T1000 (cell line): ENCODE results near the gene MIOX.
A peak's percentile ranks its signal among the peaks of the same experiment; 100 is the strongest.

ENCODE experiments used
- DNase-seq: peaks from one replicate; lab custom pipeline; 2025; ENCODE audit warnings: mixed read lengths; lab: John Stamatoyannopoulos, UW

The MIOX gene

DNA sequence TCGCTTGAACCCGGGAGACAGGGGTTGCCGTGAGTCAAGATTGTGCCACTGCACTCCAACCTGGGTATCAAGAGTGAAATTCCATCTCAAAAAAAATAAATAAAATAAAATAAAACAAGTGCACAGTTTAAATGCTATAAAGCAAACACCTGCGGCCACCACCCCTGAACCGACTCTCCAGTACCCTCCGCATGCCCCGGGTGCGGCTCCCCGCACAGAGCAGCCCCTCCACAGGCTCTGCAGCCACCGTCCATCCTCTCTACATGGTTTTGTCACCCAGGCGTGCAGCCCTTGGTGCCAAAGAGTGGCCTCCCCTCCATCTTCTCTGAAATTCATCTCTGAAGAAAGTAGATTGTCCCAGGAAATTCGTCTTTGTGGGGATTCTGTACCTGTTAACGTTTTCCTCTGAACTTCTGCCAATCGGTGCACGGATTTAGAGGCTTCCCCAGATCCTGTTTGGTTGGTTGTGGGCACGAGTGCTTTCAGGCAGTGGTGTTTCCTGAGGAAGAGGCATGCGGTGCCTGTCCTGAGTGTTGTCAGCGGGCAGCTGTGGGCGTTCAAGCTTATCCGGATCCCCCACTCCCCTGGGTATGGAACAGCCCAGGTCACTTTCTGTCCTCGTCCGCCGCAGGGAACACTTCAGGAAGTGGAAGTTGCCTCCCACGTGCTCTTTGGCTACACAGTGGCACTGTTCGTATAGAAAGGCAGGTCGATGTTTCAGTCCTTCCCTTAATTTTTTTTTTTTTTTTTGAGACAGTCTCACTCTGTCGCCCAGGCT lies 4.1 kb downstream of the MIOX start:
- no peak for DNase-seq

DNA sequence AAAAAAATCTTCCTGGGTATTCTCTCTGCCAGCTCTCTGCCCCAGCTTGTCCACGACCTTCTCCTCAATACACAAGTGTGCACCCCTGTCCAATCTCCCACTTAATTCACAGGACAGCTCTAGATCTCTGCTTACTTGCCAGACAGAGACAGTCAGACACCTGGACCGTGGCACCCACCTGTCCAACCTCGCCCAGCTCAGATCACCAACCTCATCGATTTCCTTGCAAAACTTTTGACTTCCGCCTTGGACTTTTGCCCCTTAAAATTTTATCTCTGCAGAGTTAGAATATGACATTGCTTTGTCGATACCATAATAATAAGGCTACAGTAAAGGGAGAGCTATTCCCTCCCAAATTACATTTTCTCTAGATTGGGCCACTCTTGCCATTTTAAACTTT lies 10.4 kb downstream of the MIOX start:
- no peak for DNase-seq

DNA sequence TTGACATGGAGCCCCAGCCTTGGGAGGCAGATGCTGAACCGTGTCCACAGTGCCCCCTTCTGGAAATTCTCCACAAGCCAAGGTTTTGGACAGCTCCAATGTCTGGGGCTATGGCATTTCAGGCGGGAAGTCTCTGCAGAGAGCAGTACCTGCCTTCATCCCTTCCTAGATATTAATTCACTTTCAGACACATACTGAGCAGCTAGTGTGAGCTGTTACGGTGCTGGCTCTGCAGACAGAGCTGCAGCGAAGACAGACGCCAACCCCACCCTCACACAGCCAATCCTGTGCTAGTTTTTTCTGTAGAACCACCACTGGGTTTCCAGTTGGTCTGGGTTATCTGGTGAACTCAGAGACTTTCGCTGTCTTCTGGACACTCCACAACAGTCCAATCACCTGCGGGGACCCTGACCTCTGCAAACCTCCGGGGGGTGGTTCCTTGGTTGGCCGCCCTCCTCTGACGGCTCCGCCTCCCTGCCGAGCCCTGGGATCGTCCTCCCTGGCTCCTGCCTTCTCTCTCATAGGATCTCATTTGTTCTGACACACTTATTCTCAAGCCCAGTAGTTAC lies 11.7 kb downstream of the MIOX start:
- DNase-seq: no peak

DNA sequence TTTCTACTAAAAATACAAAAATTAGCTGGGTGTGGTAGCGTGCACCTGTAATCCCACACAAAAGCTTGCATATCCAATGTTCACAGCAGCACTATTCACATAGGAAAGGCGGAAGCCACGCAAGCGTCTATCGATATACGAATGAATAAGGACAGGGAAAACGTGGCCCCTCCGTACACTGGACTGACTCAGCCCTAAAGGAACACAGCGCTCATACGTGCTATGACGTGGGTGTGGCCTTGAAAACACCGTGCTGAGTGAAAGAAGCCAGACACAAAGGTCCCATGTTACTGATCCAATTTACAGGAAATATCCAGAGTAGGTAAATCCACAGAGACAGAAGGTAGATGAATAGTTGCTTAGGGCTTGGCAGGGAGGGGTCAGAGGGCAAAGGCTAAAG lies 13.8 kb downstream of the MIOX start:
- no peak for DNase-seq

DNA sequence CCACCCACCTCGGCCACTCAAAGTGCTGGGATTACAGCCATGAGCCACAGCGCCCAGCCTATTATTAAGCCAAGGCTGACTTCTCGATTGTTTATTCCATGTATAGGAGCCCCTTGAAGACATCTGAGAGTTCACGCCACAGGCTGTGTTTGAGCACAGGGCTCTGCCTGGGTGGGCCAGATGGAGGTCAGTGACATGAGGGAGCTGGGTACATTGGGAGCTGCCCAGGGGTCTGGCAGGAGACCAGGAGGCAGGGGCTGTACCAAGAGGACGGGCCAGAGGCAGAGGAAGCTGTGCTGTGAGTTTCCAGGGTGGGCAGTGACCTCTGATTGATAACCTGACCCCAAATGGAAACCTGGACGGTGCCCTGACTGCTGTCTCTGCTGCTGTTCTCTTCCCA lies 15.4 kb downstream of the MIOX start:
- DNase-seq: no peak

DNA sequence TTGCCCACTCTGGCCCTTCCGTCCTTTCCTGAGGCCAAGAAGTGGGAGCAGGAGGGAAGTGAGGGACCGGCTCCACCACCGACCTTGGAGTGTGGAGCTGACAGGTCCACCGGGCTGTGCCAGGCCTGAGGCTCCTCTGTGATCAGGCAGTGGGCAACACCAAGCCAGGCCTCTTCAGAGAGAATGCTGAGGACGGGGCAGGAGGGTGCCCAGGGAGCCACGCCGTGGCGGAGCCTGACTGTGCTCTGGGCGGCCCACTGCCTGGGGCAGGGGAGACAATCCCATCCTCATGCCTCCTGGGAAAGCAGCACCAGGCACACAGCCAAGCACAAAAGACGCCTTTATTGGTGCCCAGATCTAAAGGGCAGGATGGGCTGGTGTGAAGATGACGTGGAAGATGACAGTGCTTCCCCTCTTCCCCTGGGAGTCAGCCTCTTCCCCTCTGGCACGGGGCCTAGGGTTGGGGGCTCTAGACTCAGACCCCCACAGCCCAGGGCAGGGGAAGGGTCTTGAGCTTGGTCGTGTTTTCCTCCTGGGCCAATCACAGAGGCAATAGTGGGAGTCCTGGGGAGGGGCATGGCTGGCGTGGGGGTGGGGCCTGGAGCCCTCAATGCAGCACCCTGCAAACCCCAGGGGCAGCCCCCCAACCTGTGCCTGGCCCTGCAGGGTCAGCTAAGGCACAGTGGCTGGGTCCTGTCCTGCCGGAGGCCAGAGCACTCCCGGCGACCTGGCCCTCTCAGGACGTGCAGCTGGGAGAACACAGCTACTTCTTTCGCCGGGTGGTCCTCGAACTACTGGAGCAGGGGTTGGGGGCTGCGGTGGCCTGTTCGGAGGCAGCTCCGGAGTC lies 16.2 kb downstream of the MIOX start:
- DNase-seq: no peak

DNA sequence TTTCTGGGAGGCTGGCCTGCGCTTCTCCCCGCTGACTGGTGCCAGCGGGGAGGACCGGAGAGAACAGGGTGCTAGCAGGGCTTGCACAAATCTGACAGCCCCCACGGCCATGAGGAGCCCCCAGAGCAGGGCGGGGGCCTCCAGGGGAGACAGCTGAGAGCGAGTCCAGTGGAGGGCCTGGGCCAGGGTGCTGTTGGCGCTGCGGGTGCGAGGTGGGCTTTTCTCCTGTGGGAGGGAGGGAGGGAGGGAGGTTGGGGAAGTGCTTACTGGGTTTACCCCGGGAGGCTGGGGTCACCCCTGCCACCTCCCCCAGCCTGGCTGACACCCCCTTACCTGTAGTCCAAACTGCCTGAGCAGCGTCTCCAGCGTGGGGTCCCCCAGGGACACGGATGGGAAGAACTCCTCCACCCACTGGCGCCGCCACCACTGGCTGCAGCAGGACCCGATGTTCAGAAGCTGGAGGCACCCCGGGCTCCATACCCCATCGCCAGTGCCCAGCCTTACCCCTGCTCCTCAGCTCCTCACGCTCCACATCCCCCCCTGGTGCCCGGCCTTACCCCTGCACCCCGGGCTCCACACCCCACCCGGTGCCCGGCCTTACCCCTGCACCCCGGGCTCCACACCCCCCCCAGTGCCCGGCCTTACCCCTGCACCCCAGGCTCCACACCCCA lies 17.0 kb downstream of the MIOX start:
- DNase-seq: no peak

DNA sequence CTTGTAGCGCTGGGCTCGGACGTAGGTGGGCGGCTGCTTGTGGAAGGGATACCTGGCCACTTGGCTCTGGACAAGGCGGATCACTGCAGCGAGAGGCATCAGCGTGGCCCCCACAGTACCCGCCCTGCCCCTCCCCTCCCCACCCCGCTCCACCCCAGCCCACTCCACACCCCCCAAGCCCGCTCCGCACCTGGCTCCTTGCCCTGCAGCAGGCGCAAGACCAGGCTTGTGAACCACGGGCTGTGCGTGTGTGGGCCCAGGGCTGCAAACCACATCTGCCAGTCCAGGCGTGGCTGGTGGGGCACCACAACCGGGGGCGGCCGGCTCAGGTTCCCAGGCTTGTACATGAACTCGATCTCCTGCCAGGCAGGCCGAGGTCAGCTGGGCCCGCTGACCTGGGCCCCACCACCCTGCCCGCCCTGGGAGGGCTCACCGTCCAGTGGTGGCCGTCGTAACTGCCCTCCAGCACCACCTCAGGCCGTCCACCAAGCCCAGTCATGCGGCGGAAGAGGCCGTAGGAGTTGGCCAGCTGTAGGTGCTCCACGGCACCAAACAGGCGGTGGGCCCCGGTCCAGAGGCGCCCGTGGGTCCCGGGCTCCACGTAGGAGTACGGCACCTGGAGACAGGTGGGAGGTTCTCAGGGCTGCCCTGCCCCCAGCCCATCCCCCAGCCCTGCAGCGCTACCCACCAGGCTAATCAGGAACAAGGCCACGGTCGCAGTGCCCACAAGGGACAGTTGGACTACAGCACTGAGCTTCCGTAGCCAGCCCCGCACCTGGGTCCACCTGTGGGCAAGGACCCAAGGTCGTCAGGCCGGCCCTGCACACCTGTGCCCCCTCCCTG lies 17.9 kb downstream of the MIOX start:
- DNase-seq: no peak

DNA sequence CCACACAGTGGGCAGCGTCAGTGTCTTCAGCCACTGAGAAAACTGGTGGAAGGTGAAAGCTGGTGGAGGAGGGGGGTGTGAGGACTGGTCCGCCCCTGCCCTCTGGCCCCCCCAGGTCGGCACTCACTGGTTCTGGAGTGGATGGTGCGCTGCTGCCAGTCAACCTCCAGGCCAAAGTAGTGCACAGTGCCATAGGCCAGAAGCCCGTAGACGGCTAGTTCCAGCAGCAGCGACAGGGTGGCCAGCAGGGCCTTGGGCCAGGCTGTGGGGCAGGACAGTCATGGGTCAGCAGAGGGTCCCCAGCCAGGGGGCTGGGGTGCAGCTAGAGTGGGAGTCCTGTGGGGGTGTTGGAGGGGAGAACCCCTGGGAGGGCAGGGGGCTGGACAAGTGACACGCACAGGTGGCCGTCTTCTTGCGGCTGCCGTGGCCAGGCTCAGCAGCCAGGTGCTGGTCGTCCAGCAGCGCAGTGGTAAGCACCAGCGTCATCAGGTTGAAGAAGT lies 18.7 kb downstream of the MIOX start:
- DNase-seq: no peak

DNA sequence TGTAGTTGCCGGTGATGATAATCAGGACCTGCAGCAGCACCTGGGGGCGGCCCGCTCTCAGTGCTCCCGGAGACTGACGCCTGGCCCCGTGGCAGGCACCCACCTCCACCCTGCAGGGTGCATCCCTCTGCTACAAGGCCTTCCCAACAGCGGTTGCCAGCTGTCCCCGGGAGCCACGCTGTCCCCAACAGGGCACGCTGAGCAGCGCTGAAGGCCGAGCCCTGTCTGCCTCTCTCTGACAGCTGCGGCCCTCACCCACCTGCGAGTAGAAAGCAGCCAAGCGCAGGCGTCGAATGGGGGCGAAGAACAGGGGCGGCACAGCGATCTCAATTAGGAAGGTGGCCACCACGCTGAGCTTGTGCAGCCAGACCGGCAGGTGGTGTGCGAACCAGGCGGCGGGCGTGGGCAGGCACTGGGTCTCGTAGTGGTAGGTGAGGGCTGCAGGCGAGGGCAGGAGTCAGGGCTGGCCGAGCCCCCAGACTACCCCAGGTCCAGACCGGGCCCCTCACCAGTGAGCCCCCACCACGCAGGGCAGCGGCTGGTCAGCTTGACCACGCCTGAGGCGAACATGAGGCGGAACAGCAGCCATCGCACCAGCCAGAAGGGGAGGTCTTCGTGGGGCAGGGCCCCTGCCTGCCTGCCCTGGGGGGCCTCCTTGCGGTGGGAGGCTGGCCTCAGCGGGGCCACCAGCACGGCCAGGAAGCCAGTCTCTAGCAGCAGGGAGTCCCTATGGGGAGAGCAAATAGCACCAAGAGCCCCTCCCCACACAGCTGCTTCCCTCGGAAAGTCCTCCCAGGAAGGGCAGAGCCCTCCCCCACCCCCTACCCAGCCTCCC lies 19.3 kb downstream of the MIOX start:
- DNase-seq: no peak

DNA sequence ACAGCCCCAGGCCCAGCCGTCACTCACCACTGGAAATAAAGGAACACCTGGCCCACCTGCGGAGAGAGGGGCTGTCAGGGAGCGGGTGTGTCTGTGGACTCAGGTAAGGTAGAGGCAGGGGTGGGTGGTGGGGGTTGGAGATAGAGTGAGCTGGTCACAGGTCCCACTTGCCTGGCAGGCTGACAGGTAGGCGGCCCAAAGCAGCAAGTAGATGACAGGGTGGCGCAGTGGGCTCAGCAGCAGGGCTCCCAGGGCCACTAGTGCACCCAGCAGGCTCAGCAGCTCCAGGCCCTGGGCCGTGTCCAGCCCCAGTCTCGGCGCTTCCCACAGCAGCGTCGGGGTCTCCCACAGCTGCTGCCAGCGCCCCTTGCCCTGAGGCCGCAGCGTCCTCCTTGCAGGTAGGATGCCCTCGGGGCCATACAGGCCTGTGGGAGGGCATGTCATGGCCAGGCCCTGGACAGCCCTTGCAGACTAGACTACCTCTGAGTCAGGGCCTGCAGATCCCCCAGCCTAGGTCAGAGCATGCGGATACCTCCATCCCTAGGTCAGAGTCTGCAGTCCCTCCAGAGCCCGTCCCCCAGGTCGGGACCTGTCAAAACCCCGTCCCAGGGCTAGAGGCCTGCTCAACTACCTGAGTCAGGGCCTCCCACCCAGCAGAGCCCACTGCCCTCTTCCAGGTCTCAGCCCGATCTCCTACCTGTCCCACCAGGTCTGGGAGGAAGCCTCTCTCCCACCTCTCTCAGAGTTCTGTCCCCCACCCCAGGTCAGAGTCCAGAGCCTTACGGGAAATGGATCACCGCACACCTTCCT lies 20.2 kb downstream of the MIOX start:
- no peak for DNase-seq

DNA sequence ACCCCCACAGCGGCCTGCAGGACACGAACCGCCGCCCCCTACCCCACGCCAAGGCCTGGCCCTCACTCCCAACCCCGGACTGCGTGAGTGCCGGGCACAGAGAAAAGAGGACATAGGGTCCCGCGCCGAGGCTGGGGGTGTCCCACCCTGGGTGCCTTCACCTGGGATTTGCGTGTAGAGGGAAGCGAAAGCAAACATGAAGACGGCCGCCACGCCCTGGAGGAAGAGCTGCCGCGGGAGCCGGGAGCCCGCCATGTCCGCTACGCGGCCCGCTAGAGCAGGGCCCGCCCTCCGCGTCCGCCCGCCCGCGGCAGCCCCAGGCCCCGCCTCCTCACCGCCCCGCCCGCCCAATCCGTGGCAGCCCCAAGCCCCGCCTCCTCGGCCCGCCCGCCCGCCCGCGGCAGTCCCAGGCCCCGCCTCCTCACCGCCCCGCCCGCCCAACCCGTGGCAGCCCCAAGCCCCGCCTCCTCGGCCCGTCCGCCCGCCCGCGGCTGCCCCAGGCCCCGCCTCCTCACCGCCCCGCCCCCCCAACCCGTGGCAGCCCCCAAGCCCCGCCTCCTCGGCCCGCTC lies 20.8 kb downstream of the MIOX start, which contains the start of gene LMF2:
TSS of gene LMF2 (minus strand) at position 282 of the 570 bp plus-strand sequence. CDS start at position 255, 27 bp downstream.
- DNase-seq: peak; percentile 97

DNA sequence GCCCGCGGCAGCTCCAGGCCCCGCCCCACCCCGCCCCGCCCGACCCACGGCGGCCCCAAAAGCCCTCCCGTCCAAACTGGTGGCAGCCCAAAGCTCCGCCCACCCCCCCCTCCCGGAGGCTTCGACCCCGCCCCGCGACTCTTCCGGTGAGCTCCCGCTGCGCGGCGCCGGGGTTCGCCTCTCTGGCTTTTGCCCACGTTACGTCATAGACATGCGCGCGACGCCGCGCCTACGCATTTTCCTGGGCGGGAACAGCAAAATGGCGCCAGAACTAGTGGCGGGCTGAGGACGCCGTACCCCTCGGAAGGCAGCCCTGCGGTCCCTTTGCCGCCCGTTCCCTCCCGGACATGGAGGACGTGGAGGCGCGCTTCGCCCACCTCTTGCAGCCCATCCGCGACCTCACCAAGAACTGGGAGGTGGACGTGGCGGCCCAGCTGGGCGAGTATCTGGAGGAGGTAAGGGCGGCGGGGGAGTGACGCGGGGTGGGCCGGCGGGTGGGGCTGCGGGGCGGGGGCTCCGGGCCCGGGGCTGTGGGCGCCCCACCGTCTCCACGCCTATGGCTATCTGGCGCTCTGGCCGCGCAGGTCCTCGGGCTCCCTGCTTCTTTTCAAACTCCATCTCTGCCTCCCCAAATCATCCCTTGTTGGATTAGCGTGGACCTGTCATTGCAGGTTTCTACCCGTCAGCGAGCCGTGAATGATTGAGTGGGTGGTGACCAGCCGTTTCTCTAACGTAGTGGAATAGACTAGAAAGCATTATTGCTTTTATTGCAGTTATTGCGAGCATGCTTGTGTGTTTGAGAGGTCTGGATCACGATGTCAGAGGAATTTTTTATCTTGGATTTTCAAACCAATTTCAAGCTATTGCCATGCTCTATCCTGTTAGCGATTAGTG lies 21.6 kb downstream of the MIOX start, which contains the start of gene NCAPH2:
TSS of gene NCAPH2 (plus strand) at position 234 of the 894 bp plus-strand sequence. CDS start at position 348, 114 bp downstream.
- DNase-seq: peak; percentile 97

DNA sequence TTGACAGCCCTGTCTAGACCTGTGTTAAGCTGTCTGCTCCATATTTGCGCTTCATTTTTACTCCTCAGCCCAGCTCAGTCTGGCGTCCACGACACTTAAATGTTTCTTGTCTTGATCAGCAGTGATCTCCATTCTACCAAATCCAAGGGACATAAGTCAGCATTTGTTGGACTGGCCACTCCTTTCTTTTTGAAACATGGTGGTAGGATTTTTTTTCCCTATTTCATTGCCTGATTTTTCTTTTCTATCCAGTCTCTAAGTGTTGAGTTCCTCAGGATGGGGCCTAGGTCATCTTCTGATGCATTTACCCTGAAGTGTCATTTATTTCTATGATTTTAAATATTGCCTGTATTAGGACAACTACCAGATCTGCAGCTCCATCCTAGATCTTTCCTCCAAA lies 22.2 kb downstream of the MIOX start:
- no peak for DNase-seq

DNA sequence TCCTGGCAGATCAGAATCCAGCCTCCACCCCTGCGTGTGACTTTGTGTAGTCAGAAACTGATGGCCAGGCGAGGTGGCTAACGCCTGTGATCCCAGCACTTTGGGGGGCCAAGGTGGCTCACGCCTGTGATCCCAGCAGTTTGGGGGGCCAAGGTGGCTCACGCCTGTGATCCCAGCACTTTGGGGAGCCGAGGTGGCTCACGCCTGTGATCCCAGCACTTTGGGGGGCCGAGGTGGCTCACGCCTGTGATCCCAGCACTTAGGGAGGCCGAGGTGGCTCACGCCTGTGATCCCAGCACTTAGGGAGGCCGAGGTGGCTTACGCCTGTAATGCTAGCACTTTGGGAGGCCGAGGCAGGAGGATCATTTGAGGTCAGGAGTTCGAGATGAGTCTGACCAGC lies 26.5 kb downstream of the MIOX start:
- DNase-seq: no peak

DNA sequence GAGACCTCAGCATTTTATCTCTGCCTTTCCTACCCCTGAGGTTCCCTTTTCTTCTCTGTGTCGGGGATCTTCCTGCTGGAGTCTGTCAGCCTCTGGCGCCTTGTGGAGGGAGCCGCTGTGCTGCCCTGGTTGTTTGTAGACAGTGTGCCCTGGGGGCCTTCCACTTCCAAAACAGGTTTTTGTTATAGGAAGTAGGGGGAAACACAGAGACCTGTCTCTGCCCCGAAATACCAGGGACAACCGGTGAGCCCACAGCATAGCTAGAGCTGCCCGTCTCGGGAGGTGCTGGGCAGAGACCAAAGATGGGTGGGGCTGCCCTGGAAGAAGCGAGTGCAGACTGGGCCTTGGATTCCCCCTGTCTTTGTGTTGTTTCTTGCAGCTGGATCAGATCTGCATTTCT lies 29.4 kb downstream of the MIOX start:
- no peak for DNase-seq

DNA sequence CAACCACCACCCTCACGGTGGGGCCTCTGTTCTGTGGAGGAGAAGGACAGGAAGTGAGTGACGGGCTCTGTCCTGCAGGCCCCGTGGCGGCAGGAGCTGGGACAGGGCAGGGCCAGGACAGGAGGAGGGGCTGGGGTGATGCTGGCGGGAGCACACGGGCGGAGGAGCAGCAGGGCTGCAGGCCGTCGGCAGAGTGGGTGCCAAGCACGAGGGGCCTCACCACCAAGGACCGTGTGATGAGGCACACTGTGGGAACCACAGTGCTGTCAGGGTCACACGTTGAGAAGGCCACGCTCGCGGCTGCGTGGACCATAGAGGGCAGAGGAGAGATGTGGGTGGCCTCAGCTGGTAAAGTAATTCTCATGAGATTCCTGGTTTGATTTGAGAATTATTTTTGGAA lies 30.2 kb downstream of the MIOX start:
- no peak for DNase-seq
